CD14-positive monocyte (primary cell): ENCODE results near the gene GRK2. TPM values are rescaled to one million over a fixed set of nuclear protein-coding genes. Genes with fewer than 3 reads are reported as not detected.

ENCODE experiments used
- DNase-seq, 3 donors: peaks; one replicate each; pipeline ENCODE4 v3.0.0-alpha.2; 2011 to 2022
- H2AFZ ChIP-seq: 2 replicates; pipeline ENCODE4 v1.6.0; 2012; ENCODE audit warnings: mild to moderate bottlenecking, low read depth, low read length, inconsistent platforms; ENCODE audit not compliant: insufficient read depth, poor library complexity, severe bottlenecking
- H3K27ac ChIP-seq, 2 donors: 1 replicate in 1 of 2; 2 replicates in 1 of 2; pipeline ENCODE4 v1.5.1; 2012 to 2013; ENCODE audit warnings: low read length in 2 of 2, control low read depth in 1 of 2, inconsistent platforms in 1 of 2, low read depth in 1 of 2, mild to moderate bottlenecking in 1 of 2
- H3K27me3 ChIP-seq, 2 donors: one replicate each; pipeline versions ENCODE4 v1.6.0 to v1.6.1; 2011 to 2013; ENCODE audit warnings: low read length in 2 of 2; ENCODE audit not compliant: control insufficient read depth in 2 of 2, insufficient read depth in 2 of 2
- H3K36me3 ChIP-seq, 2 donors: replicated peaks in 1 of 2; 1 replicate in 1 of 2; 2 replicates in 1 of 2; pipeline versions ENCODE4 v1.5.1 to v1.6.1; 2012 to 2013; ENCODE audit warnings: low read length in 2 of 2, control low read depth in 1 of 2, inconsistent platforms in 1 of 2, mild to moderate bottlenecking in 1 of 2; ENCODE audit not compliant: insufficient read depth in 2 of 2, control insufficient read depth in 1 of 2
- H3K4me1 ChIP-seq, 2 donors: 1 replicate in 1 of 2; 2 replicates in 1 of 2; pipeline versions ENCODE4 v1.5.1 to v1.6.1; 2012 to 2013; ENCODE audit warnings: low read length in 2 of 2, control low read depth in 1 of 2, inconsistent platforms in 1 of 2, mild to moderate bottlenecking in 1 of 2, moderate library complexity in 1 of 2; ENCODE audit not compliant: insufficient read depth in 2 of 2, control insufficient read depth in 1 of 2
- H3K4me2 ChIP-seq: replicated peaks from 2 replicates; pipeline ENCODE3; 2012; ENCODE audit warnings: low read length, moderate library complexity, mild to moderate bottlenecking; ENCODE audit not compliant: poor library complexity, severe bottlenecking; ENCODE audit errors: extremely low read depth
- H3K4me3 ChIP-seq, 3 experiments: fragments of 200-600 bp in 1 of 3; sonication (generic) in 1 of 3; replicated peaks in 1 of 3; 1 replicate in 2 of 3; 2 replicates in 1 of 3; pipeline ENCODE4 v1.5.1; 2011 to 2013; ENCODE audit warnings: low read length in 3 of 3, mild to moderate bottlenecking in 3 of 3, control low read depth in 2 of 3, low read depth in 2 of 3, inconsistent platforms in 1 of 3, moderate library complexity in 1 of 3
- H3K79me2 ChIP-seq: 2 replicates; pipeline ENCODE4 v1.6.0; 2012; ENCODE audit warnings: mild to moderate bottlenecking, control low read depth, inconsistent platforms, low read length, moderate library complexity; ENCODE audit not compliant: insufficient read depth
- H3K9ac ChIP-seq: 2 replicates; pipeline ENCODE4 v1.6.0; 2017; ENCODE audit warnings: low read length, mild to moderate bottlenecking; ENCODE audit not compliant: insufficient read depth, poor library complexity, severe bottlenecking
- H3K9me3 ChIP-seq, 2 donors: replicated peaks in 1 of 2; 1 replicate in 1 of 2; 2 replicates in 1 of 2; pipeline versions ENCODE4 v1.5.1 to v1.6.1; 2012 to 2013; ENCODE audit warnings: low read length in 2 of 2, control low read depth in 1 of 2; ENCODE audit not compliant: control insufficient read depth in 1 of 2, insufficient read depth in 1 of 2
- H4K20me1 ChIP-seq: 2 replicates; pipeline ENCODE4 v1.6.0; 2012; ENCODE audit warnings: mild to moderate bottlenecking, low read length, control low read depth, moderate library complexity; ENCODE audit not compliant: insufficient read depth
- H3K27ac Mint-ChIP-seq, 7 donors: one replicate each; pipeline ENCODE4 v1.8.0; 2020; ENCODE audit warnings: mild to moderate bottlenecking in 7 of 7, mixed read lengths in 7 of 7, moderate library complexity in 6 of 7, inconsistent platforms in 2 of 7
- H3K27me3 Mint-ChIP-seq, 3 donors: one replicate each; pipeline ENCODE4 v1.8.0; 2021 to 2022; ENCODE audit warnings: low read depth in 3 of 3, mild to moderate bottlenecking in 3 of 3, mixed read lengths in 3 of 3, moderate library complexity in 3 of 3, inconsistent platforms in 1 of 3
- H3K36me3 Mint-ChIP-seq, 2 donors: one replicate each; pipeline ENCODE4 v1.8.0; 2020; ENCODE audit warnings: mixed read lengths in 2 of 2, inconsistent platforms in 1 of 2, mild to moderate bottlenecking in 1 of 2
- H3K4me1 Mint-ChIP-seq: one replicate; pipeline ENCODE4 v1.8.0; 2020; ENCODE audit warnings: mild to moderate bottlenecking, mixed read lengths
- H3K4me3 Mint-ChIP-seq, 2 donors: one replicate each; pipeline ENCODE4 v1.8.0; 2020; ENCODE audit warnings: mild to moderate bottlenecking in 2 of 2, mixed read lengths in 2 of 2, moderate library complexity in 1 of 2
- H3K9me3 Mint-ChIP-seq, 7 donors: one replicate each; pipeline ENCODE4 v1.8.0; 2020 to 2022; ENCODE audit warnings: mixed read lengths in 7 of 7, mild to moderate bottlenecking in 6 of 7, moderate library complexity in 6 of 7, inconsistent platforms in 2 of 7
- WGBS: methylation state at CpG from one replicate; pipeline ENCODE4 v1.1.5; 2013; ENCODE audit warnings: missing lambda C conversion rate; ENCODE audit not compliant: insufficient coverage; 5-methylcytosine and 5-hydroxymethylcytosine counted together
- intact Hi-C, 2 donors: fragments of 100-400 bp; cut with micrococcal nuclease; formaldehyde crosslinking; loops; one replicate each; pipeline versions ENCODE4 v1.15.0 to v1.15.1; 2023
- polyA plus RNA-seq, 3 donors: library from polyadenylated mRNA; depleted of rRNA in 1 of 3; unstranded in 2 of 3; stranded (reverse) in 1 of 3; fragments of 300-500 nt in 2 of 3; fragments of >200 nt in 1 of 3; fragmentation: Illumina TruSeq in 2 of 3; gene quantifications; 1 replicate in 2 of 3; 2 replicates in 1 of 3; pipeline ENCODE4 v1.2.3, GENCODE V29; 2012 to 2021
- TF ChIP-seq, protein P1 (sequence below): fragments of 200-600 bp; IDR thresholded peaks from one replicate; pipeline ENCODE4 v1.8.0; 2022; ENCODE audit warnings: antibody characterized with exemption, mild to moderate bottlenecking

Gene GRK2
- polyA plus RNA-seq, 3 donors: 34.9 to 777 (median 43.0) TPM

DNA sequence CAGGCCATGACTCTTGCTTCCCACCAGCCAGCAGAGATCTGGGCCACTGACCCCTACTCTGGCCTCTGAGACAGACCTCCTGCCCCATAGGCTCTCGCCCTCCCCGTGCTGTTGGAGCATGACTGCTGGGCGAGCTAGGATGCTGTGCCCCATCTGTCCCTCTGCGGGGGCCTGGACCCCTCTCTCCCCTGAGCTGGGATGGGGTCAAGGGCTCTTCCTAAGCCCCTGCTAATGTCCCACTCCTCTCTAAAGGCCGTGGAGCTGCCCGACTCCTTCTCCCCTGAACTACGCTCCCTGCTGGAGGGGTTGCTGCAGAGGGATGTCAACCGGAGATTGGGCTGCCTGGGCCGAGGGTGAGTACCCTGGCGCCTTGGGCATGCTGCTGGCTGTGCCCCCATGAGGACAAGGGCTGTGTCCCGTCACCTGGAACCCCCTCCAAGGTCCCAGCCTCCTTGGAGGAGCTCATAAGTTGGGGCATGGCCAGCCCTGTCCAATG, 16.7 kb downstream of the GRK2 start:
- peaks cover 73 to 95% of the 10 kb centered on the region in 2 donors for H3K36me3 Mint-ChIP-seq
- Histone ChIP-seq H3K4me1 (peaks cover 100% of the 10 kb centered on the region in 2 donors), H3K9me3 (no peaks in the 10 kb centered on the region), H4K20me1 (peaks cover 3% of the 10 kb centered on the region), H3K4me3 (peak overlapping the region in 1 of 3 experiments; percentile 83), H3K27me3 (no peaks in the 10 kb centered on the region), H3K4me2 (peak overlapping the region; percentile 80), H3K79me2 (peaks cover 98% of the 10 kb centered on the region), H2AFZ (no peak overlapping the region), H3K36me3 (peaks cover 80 to 86% of the 10 kb centered on the region in 2 donors), H3K27ac (peak overlapping the region; percentile 92 to 99), H3K9ac (peak overlapping the region; percentile 35)
- intact Hi-C loops: no loop called here
- DNase-seq: no peak
- peak overlapping the region; percentile 91 to 95 (median 94) for H3K27ac Mint-ChIP-seq
- WGBS: 32% methylated on average over 4 of the region's 11 CpGs
- TF ChIP-seq, protein P1, sequence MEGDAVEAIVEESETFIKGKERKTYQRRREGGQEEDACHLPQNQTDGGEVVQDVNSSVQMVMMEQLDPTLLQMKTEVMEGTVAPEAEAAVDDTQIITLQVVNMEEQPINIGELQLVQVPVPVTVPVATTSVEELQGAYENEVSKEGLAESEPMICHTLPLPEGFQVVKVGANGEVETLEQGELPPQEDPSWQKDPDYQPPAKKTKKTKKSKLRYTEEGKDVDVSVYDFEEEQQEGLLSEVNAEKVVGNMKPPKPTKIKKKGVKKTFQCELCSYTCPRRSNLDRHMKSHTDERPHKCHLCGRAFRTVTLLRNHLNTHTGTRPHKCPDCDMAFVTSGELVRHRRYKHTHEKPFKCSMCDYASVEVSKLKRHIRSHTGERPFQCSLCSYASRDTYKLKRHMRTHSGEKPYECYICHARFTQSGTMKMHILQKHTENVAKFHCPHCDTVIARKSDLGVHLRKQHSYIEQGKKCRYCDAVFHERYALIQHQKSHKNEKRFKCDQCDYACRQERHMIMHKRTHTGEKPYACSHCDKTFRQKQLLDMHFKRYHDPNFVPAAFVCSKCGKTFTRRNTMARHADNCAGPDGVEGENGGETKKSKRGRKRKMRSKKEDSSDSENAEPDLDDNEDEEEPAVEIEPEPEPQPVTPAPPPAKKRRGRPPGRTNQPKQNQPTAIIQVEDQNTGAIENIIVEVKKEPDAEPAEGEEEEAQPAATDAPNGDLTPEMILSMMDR: no peak
- H3K4me3 Mint-ChIP-seq: peak overlapping the region; percentile 46 to 80
- H3K9me3 Mint-ChIP-seq: peaks cover 0 to 2% (median 0%) of the 10 kb centered on the region in 7 donors
- peaks cover 0 to 10% (median 4%) of the 10 kb centered on the region in 3 donors for H3K27me3 Mint-ChIP-seq
- peaks cover 93% of the 10 kb centered on the region for H3K4me1 Mint-ChIP-seq

DNA sequence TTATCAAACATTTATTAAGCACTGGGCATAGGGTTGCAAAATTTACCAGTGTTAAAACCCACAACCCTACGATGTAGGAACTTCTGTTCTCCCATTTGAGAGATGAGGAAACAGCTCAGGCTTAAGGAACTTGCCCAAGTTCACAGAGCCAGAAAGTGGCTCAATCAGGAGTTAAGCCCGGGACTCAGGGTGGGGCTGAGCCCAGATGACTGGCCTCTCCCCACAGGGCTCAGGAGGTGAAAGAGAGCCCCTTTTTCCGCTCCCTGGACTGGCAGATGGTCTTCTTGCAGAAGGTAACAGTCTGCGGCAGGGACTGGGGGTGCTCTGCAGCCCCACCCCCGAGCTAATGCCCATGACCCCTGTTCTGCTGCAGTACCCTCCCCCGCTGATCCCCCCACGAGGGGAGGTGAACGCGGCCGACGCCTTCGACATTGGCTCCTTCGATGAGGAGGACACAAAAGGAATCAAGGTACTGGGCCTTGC, 17.2 kb downstream of the GRK2 start:
- Mint-ChIP-seq H3K27ac (peak overlapping the region; percentile 91 to 99 (median 95)), H3K9me3 (peaks cover 0 to 2% (median 0%) of the 10 kb centered on the region in 7 donors), H3K27me3 (peaks cover 0 to 10% (median 4%) of the 10 kb centered on the region in 3 donors), H3K4me3 (peak overlapping the region; percentile 80 to 91), H3K36me3 (peaks cover 73 to 91% of the 10 kb centered on the region in 2 donors), H3K4me1 (peaks cover 89% of the 10 kb centered on the region)
- H3K9ac ChIP-seq: peak overlapping the region; percentile 55
- no peaks in the 10 kb centered on the region for H3K9me3 ChIP-seq
- H3K36me3 ChIP-seq: peaks cover 74 to 80% of the 10 kb centered on the region in 2 donors
- 32% methylated on average over 12 of the region's 13 CpGs for WGBS
- H3K4me3 ChIP-seq: peak overlapping the region; percentile 27 to 83 (median 54)
- TF ChIP-seq, protein P1: no peak
- H4K20me1 ChIP-seq: peaks cover 3% of the 10 kb centered on the region
- peaks cover 98 to 100% of the 10 kb centered on the region in 2 donors for H3K4me1 ChIP-seq
- H3K4me2 ChIP-seq: peak overlapping the region; percentile 80
- no peaks in the 10 kb centered on the region for H3K27me3 ChIP-seq
- no peak overlapping the region for H2AFZ ChIP-seq
- intact Hi-C loops: no loop called here
- peak overlapping the region; percentile 92 to 99 for H3K27ac ChIP-seq
- peaks cover 92% of the 10 kb centered on the region for H3K79me2 ChIP-seq
- DNase-seq: peak; percentile 84 to 95 (median 92)
